ENCODE results near the gene PAQR9.

Gene PAQR9

GRCh38 chr3:142930463-142930862 is 33.0 kb downstream of the PAQR9 start:
- peaks cover 9% of the 10 kb centered on the region for H3K27me3 ChIP-seq (ENCODE audit: insufficient read depth, low read length, poor library complexity)
- TF ChIP-seq CTCF (IDR thresholded peaks at IDR 0.05; ENCODE audit: borderline replicate concordance, extremely low read depth, low read length, poor library complexity, severe bottlenecking) (no peak), EZH2 (IDR thresholded peaks at IDR 0.05; ENCODE audit: borderline replicate concordance, low read depth, low read length, severe bottlenecking) (no peak)
- no peaks in the 10 kb centered on the region for H3K9me3 ChIP-seq (ENCODE audit: insufficient read depth, low read length, severe bottlenecking)
- DNase-seq = no peak
- no peaks in the 10 kb centered on the region for H3K79me2 ChIP-seq (ENCODE audit: insufficient read depth, low read length)
- no peak for ATAC-seq (ENCODE audit: insufficient read depth, low read depth)
- no peak overlapping the region for H3K9ac ChIP-seq (ENCODE audit: low read depth, low read length)
- no peak overlapping the region for H2AFZ ChIP-seq (ENCODE audit: low read depth, low read length)
- no peak overlapping the region for H3K4me2 ChIP-seq (ENCODE audit: insufficient read depth, low read length)
- no peaks in the 10 kb centered on the region for H3K4me1 ChIP-seq (ENCODE audit: insufficient read depth, low read length)
- no peak overlapping the region for H3K27ac ChIP-seq (ENCODE audit: low read length)
- no peaks in the 10 kb centered on the region for H4K20me1 ChIP-seq (ENCODE audit: insufficient read depth, low read length)
- no peaks in the 10 kb centered on the region for H3K36me3 ChIP-seq (ENCODE audit: insufficient read depth, low read length)
- no peak overlapping the region for H3K4me3 ChIP-seq (ENCODE audit: low read depth in 1 of 2, low read length in 2 of 2)

GRCh38 chr3:142929890-142930289 is 33.6 kb downstream of the PAQR9 start:
- Histone ChIP-seq H3K79me2 (ENCODE audit: insufficient read depth, low read length) (no peaks in the 10 kb centered on the region), H3K9ac (ENCODE audit: low read depth, low read length) (no peak overlapping the region), H3K27ac (ENCODE audit: low read length) (no peak overlapping the region), H3K36me3 (ENCODE audit: insufficient read depth, low read length) (no peaks in the 10 kb centered on the region), H3K4me1 (ENCODE audit: insufficient read depth, low read length) (no peaks in the 10 kb centered on the region), H3K4me2 (ENCODE audit: insufficient read depth, low read length) (no peak overlapping the region), H3K27me3 (ENCODE audit: insufficient read depth, low read length, poor library complexity) (peaks cover 9% of the 10 kb centered on the region), H3K9me3 (ENCODE audit: insufficient read depth, low read length, severe bottlenecking) (no peaks in the 10 kb centered on the region), H4K20me1 (ENCODE audit: insufficient read depth, low read length) (no peaks in the 10 kb centered on the region), H2AFZ (ENCODE audit: low read depth, low read length) (no peak overlapping the region), H3K4me3 (ENCODE audit: low read depth in 1 of 2, low read length in 2 of 2) (no peak overlapping the region)
- no peak for DNase-seq
- TF ChIP-seq CTCF (IDR thresholded peaks at IDR 0.05; ENCODE audit: borderline replicate concordance, extremely low read depth, low read length, poor library complexity, severe bottlenecking) (no peak), EZH2 (IDR thresholded peaks at IDR 0.05; ENCODE audit: borderline replicate concordance, low read depth, low read length, severe bottlenecking) (no peak)
- no peak for ATAC-seq (ENCODE audit: insufficient read depth, low read depth)

- Histone ChIP-seq H2AFZ (ENCODE audit: low read depth, low read length) (no peak overlapping the region), H3K27ac (ENCODE audit: low read length) (no peak overlapping the region), H3K79me2 (ENCODE audit: insufficient read depth, low read length) (no peaks in the 10 kb centered on the region), H3K4me3 (ENCODE audit: low read depth in 1 of 2, low read length in 2 of 2) (no peak overlapping the region), H3K27me3 (ENCODE audit: insufficient read depth, low read length, poor library complexity) (peaks cover 9% of the 10 kb centered on the region), H4K20me1 (ENCODE audit: insufficient read depth, low read length) (no peaks in the 10 kb centered on the region), H3K36me3 (ENCODE audit: insufficient read depth, low read length) (no peaks in the 10 kb centered on the region), H3K9ac (ENCODE audit: low read depth, low read length) (no peak overlapping the region), H3K4me2 (ENCODE audit: insufficient read depth, low read length) (no peak overlapping the region), H3K9me3 (ENCODE audit: insufficient read depth, low read length, severe bottlenecking) (no peaks in the 10 kb centered on the region), H3K4me1 (ENCODE audit: insufficient read depth, low read length) (no peaks in the 10 kb centered on the region)
- TF ChIP-seq CTCF (IDR thresholded peaks at IDR 0.05; ENCODE audit: borderline replicate concordance, extremely low read depth, low read length, poor library complexity, severe bottlenecking) (peak; percentile 63), EZH2 (IDR thresholded peaks at IDR 0.05; ENCODE audit: borderline replicate concordance, low read depth, low read length, severe bottlenecking) (no peak)
- DNase-seq (peak; percentile 47), ATAC-seq (ENCODE audit: insufficient read depth, low read depth) (peak; percentile 70)
Observed at GRCh38 chr3:142929109-142929508, 34.4 kb downstream of the PAQR9 start.

Data from DND-41 (cell line).